ENCODE data around the gene TNIK.

Gene TNIK

GRCh38 chr3:171472552-171472951 lies 12.3 kb upstream of the TNIK start:
- no peak overlapping the region for H3K4me3 ChIP-seq (ENCODE audit: control insufficient read depth, low read depth, low read length)
- no peak for TF ChIP-seq CTCF (conservative IDR thresholded peaks at IDR 0.05; ENCODE audit: control insufficient read depth, insufficient read depth, low read depth, low read length)
- no peak for DNase-seq (ENCODE audit: low read depth)

GRCh38 chr3:171470714-171471227 lies 10.6 kb upstream of the TNIK start:
- no peak for DNase-seq (ENCODE audit: low read depth)
- H3K4me3 ChIP-seq (ENCODE audit: control insufficient read depth, low read depth, low read length), result no peak overlapping the region
- no peak for TF ChIP-seq CTCF (conservative IDR thresholded peaks at IDR 0.05; ENCODE audit: control insufficient read depth, insufficient read depth, low read depth, low read length)

GRCh38 chr3:171469376-171469775 lies 9.2 kb upstream of the TNIK start:
- H3K4me3 ChIP-seq (ENCODE audit: control insufficient read depth, low read depth, low read length), result no peak overlapping the region
- DNase-seq (ENCODE audit: low read depth), result no peak
- no peak for TF ChIP-seq CTCF (conservative IDR thresholded peaks at IDR 0.05; ENCODE audit: control insufficient read depth, insufficient read depth, low read depth, low read length)

GRCh38 chr3:171468296-171468906 lies 8.2 kb upstream of the TNIK start:
- H3K4me3 ChIP-seq (ENCODE audit: control insufficient read depth, low read depth, low read length), result no peak overlapping the region
- TF ChIP-seq CTCF (conservative IDR thresholded peaks at IDR 0.05; ENCODE audit: control insufficient read depth, insufficient read depth, low read depth, low read length), result no peak
- no peak for DNase-seq (ENCODE audit: low read depth)

- peak; percentile 19 for DNase-seq (ENCODE audit: low read depth)
- no peak overlapping the region for H3K4me3 ChIP-seq (ENCODE audit: control insufficient read depth, low read depth, low read length)
- TF ChIP-seq CTCF (conservative IDR thresholded peaks at IDR 0.05; ENCODE audit: control insufficient read depth, insufficient read depth, low read depth, low read length), result no peak
Measured at GRCh38 chr3:171465763-171466162, 5.6 kb upstream of the TNIK start.

- no peak overlapping the region for H3K4me3 ChIP-seq (ENCODE audit: control insufficient read depth, low read depth, low read length)
- no peak for DNase-seq (ENCODE audit: low read depth)
- no peak for TF ChIP-seq CTCF (conservative IDR thresholded peaks at IDR 0.05; ENCODE audit: control insufficient read depth, insufficient read depth, low read depth, low read length)
Measured at GRCh38 chr3:171464462-171464861, 4.3 kb upstream of the TNIK start.

- H3K4me3 ChIP-seq (ENCODE audit: control insufficient read depth, low read depth, low read length), result no peak overlapping the region
- DNase-seq (ENCODE audit: low read depth), result no peak
- TF ChIP-seq CTCF (conservative IDR thresholded peaks at IDR 0.05; ENCODE audit: control insufficient read depth, insufficient read depth, low read depth, low read length), result no peak
Measured at GRCh38 chr3:171462224-171462623, 2.0 kb upstream of the TNIK start.

Data from fibroblast of mammary gland (primary cell).